ENCODE measurements around the gene PTPN5.

PTPN5 gene

GRCh38 chr11:18766015-18766414 lies 25.6 kb downstream of the PTPN5 start:
- no peak for TF ChIP-seq GATA3 (IDR thresholded peaks at IDR 0.05; ENCODE audit: low read depth, low read length)
- TF ChIP-seq GATA2 (IDR thresholded peaks at IDR 0.05; ENCODE audit: low read depth, low read length): no peak

- TF ChIP-seq GATA3 (IDR thresholded peaks at IDR 0.05; ENCODE audit: low read depth, low read length): no peak
- TF ChIP-seq GATA2 (IDR thresholded peaks at IDR 0.05; ENCODE audit: low read depth, low read length): no peak
Measured at GRCh38 chr11:18765554-18765953, 26.0 kb downstream of the PTPN5 start.

DNA sequence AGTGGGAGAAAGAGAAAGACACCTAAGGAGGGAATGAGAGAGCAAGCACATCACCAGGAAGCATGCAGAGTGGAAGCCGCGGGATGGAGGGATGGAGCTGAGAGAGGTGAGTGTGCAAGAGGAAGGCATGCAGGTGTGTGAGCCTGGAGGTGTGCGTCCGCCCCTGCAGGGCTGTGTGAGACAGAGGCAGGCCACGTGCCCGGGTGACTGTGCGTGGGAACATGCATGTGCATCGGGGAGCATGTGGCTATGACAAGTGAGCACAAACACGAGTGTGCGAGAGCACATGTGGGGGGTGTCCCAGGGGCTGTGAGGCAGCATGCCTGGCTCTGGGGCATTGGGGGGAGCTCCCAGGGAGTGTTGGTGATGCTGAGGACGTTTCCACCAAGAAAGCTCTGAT lies 29.9 kb downstream of the PTPN5 start:
- no peak for TF ChIP-seq GATA3 (IDR thresholded peaks at IDR 0.05; ENCODE audit: low read depth, low read length)
- no peak for TF ChIP-seq GATA2 (IDR thresholded peaks at IDR 0.05; ENCODE audit: low read depth, low read length)

GRCh38 chr11:18761144-18761543 lies 30.5 kb downstream of the PTPN5 start:
- TF ChIP-seq GATA2 (IDR thresholded peaks at IDR 0.05; ENCODE audit: low read depth, low read length) (no peak), GATA3 (IDR thresholded peaks at IDR 0.05; ENCODE audit: low read depth, low read length) (no peak)

DNA sequence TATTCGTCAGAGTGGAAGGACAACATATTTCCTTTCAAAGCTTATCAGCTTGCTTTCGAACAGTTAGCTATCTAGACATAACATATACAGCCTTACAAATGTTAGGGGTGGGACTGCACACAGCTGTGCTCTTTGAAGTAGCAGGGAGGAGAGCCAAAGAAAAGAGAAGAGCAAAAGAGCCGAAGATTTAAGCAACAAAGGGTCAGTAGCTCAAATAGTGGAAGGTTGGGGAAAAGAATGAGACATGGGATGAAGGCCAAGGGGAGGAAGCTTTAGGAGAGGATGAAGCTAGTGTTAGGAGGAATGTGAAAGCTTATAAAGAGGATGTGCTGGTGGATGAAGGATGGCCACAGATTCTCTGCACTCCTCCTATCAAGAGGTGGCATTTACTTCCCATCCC lies 33.8 kb downstream of the PTPN5 start:
- no peak for TF ChIP-seq GATA2 (IDR thresholded peaks at IDR 0.05; ENCODE audit: low read depth, low read length)
- no peak for TF ChIP-seq GATA3 (IDR thresholded peaks at IDR 0.05; ENCODE audit: low read depth, low read length)

- TF ChIP-seq GATA2 (IDR thresholded peaks at IDR 0.05; ENCODE audit: low read depth, low read length): no peak
- no peak for TF ChIP-seq GATA3 (IDR thresholded peaks at IDR 0.05; ENCODE audit: low read depth, low read length)
Measured at GRCh38 chr11:18756889-18757288, 34.7 kb downstream of the PTPN5 start.

GRCh38 chr11:18754308-18754707 lies 37.3 kb downstream of the PTPN5 start:
- TF ChIP-seq GATA2 (IDR thresholded peaks at IDR 0.05; ENCODE audit: low read depth, low read length): no peak
- TF ChIP-seq GATA3 (IDR thresholded peaks at IDR 0.05; ENCODE audit: low read depth, low read length): no peak

DNA sequence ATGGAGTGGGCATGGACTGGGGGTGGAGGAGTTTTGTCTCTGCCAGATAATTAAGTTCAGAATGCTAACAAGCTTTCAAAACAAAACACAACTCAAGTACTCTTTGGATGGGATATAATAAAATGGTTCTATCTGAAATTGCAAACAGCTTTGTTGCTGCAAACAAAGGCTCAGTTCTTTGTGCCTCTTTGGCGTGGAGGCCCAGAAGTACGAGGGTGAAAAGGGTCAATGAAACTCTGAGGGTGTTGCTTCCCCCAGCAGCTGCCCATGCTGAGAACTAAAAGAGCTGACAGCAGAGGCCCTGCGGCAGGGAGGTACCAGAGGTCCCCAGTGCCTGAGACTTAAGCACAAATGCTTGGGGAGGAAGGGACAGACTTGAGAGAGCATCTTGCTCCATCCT lies 39.1 kb downstream of the PTPN5 start:
- TF ChIP-seq GATA2 (IDR thresholded peaks at IDR 0.05; ENCODE audit: low read depth, low read length): no peak
- TF ChIP-seq GATA3 (IDR thresholded peaks at IDR 0.05; ENCODE audit: low read depth, low read length): no peak

GRCh38 chr11:18750944-18751343 lies 40.7 kb downstream of the PTPN5 start:
- TF ChIP-seq GATA2 (IDR thresholded peaks at IDR 0.05; ENCODE audit: low read depth, low read length): no peak
- no peak for TF ChIP-seq GATA3 (IDR thresholded peaks at IDR 0.05; ENCODE audit: low read depth, low read length)

DNA sequence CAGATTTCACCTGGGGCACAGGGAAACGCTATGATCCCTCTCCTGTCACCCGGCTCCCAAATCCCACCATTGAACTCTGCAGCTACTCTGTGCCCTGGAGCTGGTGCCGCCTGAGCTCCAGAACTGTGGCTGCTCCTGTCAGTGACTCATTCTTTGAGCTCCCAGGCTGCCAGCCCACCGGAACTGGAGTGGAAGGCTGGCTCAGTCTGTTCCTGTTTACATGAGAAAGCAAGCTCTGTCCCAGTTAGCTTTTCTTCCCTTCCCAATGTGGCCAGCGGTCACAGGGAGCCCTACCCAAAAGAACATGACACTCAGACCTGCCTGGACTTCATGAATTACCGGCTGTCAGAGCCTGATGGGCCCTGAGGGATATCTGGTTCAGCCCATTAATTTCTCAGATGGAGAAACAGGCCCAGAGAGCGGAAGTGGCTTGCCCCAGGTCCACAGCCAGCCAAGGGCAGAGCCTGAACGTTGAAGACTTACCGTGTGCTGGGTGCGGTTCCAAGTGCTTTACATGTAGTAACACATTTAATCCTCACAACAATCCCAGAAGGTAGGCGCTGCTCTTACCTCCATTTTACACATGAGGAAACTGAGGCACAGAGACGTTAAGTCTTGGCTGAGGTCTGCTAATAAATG lies 41.8 kb downstream of the PTPN5 start:
- TF ChIP-seq GATA2 (IDR thresholded peaks at IDR 0.05; ENCODE audit: low read depth, low read length) (no peak), GATA3 (IDR thresholded peaks at IDR 0.05; ENCODE audit: low read depth, low read length) (no peak)

GRCh38 chr11:18748766-18749365 lies 42.7 kb downstream of the PTPN5 start:
- TF ChIP-seq GATA3 (IDR thresholded peaks at IDR 0.05; ENCODE audit: low read depth, low read length): no peak
- TF ChIP-seq GATA2 (IDR thresholded peaks at IDR 0.05; ENCODE audit: low read depth, low read length): no peak

GRCh38 chr11:18745251-18745650 lies 46.3 kb downstream of the PTPN5 start:
- no peak for TF ChIP-seq GATA2 (IDR thresholded peaks at IDR 0.05; ENCODE audit: low read depth, low read length)
- no peak for TF ChIP-seq GATA3 (IDR thresholded peaks at IDR 0.05; ENCODE audit: low read depth, low read length)

- TF ChIP-seq GATA2 (IDR thresholded peaks at IDR 0.05; ENCODE audit: low read depth, low read length) (no peak), GATA3 (IDR thresholded peaks at IDR 0.05; ENCODE audit: low read depth, low read length) (no peak)
Measured at GRCh38 chr11:18743900-18744514, 47.6 kb downstream of the PTPN5 start.

DNA sequence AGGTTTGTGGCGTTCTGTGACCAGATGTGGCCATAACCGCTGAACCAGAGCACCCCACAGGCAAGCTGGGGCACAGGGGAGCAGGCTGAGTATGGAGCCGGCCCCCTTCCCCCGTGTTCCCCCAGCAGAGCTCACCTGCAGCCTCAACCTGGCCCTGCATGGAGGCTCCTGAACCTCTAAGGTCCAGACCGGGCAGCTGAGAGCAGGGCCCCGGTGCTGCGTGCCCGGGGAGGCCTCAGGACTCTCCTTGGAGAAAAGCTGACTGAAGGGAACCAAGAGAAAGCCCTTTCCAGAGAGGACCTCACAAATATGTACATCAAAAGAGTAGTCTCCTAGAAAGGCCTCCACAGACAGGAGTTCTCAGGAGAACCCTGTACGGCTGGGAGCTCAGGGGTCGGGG lies 48.2 kb downstream of the PTPN5 start:
- TF ChIP-seq GATA2 (IDR thresholded peaks at IDR 0.05; ENCODE audit: low read depth, low read length): no peak
- no peak for TF ChIP-seq GATA3 (IDR thresholded peaks at IDR 0.05; ENCODE audit: low read depth, low read length)

GRCh38 chr11:18741783-18742182 lies 49.8 kb downstream of the PTPN5 start:
- no peak for TF ChIP-seq GATA3 (IDR thresholded peaks at IDR 0.05; ENCODE audit: low read depth, low read length)
- TF ChIP-seq GATA2 (IDR thresholded peaks at IDR 0.05; ENCODE audit: low read depth, low read length): no peak

Measured in SH-SY5Y (cell line).